Stimulated activated CD4-positive, alpha-beta T cell treated with anti-CD3 and anti-CD28 coated beads, Interleukin-12 subunit alpha, Interleukin-12 subunit beta, amount 100 ng/mL, for 4 hours (primary cell): ENCODE measurements around the gene ABCC2.

Experiments
- DNase-seq: peaks from one replicate; pipeline ENCODE4 v3.0.0-alpha.2; 2020

Gene ABCC2

DNA sequence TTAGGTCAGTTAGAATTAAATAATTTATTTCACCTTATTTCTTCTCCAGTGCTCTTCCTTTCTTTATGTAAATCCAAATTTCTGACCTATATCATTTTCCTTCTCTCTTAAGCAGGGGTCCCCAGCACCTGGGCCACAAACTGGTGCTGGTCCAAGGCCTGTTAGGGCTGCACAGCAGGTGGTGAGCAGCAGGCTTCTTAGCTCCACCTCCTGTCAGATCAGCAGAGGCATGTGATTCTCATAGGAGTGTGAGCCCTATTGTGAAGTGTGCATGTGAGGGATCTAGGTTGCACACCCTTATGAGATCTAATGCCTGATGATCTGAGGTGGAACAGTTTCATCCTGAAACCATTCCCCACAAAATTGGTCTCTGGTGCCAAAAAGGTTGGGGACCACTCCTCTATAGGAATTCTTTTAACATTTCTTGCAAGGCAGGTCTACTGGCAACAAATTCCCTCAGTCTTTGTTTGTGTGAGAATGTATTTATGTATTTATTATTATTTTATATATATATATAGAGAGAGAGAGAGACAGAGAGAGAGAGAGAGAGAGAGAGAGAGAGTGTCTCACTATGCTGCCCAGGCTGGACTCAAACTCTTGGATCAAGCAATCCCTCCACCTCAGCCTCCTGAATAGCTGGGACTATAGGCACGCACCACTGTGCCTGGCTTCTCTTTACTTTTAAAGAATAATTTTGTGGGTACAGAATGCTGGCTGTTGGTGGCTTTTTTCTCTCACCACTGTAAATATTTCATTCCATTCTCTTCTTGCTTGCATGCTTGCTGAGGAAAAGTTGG lies 4.3 kb upstream of the ABCC2 start:
- DNase-seq: no peak

DNA sequence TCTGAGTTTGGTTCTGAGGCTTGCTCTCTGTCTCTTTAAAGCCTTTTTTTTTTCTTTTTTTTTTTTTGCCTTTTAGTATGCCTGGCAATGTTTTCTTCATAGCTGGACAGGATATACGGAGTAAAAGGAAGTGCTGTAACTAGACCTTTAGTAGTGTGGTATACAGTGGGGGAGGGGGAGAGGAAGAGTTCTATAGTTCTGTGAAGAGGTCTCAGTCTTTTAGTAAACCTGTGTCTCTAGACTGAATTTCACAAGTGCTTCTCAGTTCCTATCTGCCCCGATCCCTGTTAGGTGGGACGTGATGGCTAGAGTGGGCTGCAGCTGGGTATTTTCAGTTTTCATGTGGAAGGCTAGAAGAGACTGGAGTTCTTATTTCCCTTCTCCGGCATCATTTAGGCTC lies 3.1 kb upstream of the ABCC2 start:
- no peak for DNase-seq

DNA sequence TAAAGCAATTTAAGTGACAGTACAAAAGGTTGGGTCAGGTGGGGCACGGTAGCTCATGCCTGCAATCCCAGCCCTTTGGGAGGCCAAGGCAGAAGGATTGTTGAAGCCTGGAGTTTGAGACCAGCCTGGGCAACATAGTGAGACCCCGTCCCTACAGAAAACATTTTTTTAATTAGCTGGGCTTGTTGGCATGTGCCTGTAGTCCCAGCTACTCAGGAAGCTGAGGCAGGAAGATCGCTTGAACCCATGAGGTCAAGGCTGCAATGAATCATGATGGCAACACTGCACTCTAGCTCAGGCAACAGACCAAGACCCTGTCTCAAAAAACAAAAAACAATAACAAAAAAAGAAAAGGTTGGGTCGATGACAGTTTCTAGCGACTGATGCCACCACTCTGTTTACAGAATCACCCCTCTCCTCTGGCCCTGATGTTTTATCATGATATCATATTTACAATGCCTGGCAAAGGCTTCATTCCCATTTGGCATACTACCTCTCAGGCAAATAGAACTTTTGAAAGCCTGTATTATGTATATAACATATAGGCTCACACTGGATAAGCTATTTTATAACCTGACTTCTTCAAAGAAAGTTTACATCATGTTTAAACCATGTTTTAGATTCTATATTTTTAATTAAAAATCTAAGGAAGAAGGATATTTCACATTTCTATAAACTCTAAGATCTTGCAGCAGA lies 558 bp upstream of the ABCC2 start:
- DNase-seq: no peak

DNA sequence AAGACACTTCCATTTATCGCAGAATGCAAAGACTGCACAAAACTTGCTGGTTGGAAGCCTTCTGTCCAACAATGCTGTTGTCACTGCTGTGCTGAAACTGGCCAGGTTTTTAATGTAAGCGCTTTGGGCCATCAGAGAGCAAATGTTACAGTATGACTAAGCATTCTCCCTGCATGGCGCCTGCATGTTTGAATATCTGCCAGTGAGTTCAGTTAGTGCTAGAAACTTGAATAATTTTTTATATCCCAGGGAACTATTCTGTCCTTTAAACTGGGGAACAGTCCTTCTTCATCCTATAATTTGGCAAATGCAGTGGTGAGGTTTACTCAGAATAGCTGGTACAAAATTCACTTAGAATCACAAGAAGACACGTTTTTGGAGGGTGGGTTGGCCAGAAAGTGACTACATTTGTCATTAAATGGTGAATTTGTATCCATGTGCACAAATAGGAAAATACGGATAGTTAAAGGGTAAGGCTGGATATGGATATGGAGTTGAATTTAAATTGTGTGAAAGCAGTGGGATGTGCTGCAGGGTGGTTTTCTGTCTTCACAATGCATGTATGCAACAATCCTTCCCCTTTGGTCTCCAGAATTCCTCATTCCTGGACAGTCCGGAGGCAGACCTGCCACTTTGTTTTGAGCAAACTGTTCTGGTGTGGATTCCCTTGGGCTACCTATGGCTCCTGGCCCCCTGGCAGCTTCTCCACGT lies 1.7 kb downstream of the ABCC2 start:
- DNase-seq: no peak

DNA sequence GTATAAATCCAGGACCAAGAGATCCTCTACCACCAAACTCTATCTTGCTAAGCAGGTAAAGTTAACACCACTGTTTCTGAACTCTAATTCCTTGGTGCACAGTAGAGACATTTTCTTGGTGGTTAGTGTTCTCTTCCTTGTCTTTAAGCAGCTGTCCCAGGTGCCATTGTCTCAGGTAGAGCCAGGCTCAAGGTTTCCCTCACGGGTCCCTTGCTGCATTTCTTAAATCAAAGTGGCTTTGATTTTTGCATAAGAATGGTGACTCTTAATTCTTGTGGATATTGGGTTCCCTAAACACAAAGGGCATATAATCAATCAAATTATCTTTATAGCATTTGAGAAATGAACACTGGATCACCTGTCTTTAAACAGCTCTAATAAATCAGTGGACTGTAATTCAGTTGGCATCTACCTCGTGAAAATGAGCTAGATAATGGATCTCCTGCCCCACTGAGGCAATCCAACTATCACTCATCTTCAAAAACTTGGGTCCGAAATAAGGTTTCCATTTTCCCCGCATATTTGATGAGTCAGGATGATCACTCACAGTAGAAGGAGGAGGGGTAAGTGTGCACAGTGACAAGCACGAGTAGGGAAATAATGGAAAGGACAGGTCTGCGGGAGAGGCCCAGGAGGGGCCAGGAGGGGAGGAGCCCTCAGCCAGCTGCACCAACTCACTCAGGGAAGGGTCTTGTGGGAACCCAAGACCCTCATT lies 2.4 kb downstream of the ABCC2 start:
- no peak for DNase-seq

DNA sequence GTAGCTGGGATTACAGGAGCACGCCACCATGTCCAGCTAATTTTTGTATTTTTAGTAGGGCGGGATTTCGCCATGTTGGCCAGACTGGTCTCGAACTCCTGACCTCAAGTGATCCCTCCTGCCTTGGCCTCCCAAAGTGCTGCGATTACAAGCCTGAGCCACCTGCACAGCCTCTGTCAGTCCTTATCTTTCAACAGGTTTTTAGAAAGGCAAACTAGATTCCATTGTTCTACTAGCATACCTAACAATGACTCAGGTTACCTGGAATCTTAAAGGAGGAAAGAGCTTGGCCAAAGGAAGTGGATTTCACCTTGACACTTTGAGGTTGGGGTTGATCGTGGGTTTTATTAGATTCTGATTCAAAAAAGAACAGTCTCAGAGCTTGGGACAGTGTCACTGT lies 3.2 kb downstream of the ABCC2 start:
- DNase-seq: no peak

DNA sequence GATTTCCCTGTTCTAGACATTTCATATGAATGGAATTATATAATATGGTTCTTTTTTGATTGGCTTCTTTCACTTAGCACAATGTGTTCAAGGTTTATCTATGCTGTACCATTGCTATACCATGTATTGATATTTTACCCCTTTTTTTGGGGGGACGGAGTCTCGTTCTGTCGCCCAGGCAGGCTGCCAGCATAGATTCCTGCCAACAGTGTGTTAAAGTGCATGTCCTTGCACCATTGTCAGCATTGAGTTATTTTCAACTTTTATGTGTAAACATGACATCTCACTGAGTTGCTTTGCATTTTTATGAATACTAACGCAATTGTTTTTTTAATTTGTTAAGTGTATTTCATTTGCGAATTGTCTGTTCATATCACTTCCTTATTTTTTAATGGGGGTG lies 4.9 kb downstream of the ABCC2 start:
- no peak for DNase-seq

DNA sequence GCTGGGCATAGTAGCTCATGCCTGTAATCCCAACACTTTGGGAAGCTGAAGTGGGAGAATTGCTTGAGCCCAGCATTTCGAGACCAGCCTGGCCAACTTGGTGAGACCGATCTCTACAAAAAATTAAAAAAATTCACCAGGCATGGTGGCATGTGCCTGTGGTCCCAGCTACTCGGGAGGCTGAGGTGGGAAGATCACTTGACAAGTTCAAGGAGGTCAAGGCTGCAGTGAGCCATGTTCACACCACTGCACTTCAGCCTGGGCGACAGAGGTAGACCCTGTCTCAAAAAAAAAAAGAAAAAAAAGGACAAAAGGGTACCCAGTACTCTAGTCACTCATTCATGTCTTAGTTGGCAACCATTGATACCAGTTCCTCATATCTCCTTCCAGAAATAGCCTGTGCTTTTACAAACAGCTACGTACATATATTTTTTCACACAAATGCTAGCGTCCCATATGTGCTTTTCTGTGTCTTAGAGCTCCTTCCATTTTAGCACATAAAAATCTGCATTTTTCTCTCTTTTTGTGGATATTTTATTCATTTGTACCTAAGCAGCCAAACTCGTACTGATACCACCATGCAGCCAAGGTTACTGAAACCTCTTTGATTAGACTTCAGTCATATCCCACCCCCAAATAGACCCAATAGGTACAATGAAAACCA lies 5.5 kb downstream of the ABCC2 start:
- no peak for DNase-seq

DNA sequence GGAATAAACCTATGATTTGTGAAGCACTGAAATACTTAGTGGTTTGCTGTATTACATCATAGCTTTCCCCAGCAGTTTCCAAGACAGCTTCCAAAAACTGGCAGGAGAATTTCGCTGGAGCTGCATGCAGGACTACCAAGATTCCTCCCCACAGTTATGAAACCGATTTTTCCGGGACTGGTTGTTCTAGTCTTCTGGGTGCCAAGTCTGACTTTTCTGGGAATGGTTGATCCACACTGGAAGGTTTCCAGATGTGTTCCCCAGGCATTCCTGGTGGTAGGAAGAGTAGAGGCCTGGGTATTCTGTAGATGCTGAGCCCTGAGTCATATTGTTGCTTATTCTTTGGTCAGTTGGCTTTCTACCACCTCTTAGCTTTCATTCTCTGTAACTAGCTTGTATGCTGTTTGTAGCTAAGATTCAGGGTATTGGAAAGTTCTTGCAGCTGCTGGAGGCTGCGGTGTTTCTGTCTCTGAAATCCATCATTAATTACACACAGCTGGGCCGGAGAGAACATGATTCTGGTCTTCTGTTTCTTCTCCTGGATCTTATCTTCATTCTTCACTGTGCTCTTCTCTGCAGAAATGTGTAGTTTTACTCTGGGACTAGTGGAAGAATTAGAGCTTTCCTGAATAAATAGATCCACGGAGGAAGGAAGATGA lies 6.3 kb downstream of the ABCC2 start:
- no peak for DNase-seq

DNA sequence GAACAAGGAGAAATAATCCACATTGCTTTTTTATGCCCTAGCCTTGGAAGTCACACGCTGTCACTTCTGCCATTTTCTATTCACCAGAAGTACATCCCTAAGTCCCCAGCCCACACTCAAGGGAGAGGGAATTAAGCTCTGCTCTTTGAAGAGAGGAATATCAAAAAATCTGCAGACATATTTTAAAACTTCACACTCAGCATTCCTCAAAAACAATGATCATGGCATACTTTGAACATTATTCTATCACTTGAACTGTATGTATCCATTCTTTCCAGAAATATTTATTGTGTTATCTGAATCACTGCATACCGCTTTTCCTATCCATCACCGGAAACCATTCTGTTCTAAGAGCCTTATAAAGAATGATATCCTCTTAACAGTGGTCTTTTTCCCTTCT lies 9.4 kb downstream of the ABCC2 start:
- DNase-seq: no peak

DNA sequence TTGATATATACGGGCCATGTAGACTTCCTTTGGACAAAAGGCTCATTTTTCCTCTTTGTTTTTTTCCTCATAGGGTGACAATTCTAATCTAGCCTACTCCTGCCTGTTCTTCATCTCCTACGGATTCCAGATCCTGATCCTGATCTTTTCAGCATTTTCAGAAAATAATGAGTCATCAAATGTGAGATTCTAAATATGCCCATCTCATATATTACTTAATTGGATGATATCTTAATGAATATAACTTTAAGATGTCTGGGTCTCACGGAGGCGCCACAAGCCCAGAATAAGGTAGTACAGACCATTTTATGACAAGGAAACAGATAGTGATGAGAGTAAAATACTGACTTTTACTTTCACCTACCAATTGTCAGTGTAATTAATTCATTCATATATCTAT lies 11.4 kb downstream of the ABCC2 start:
- DNase-seq: no peak

DNA sequence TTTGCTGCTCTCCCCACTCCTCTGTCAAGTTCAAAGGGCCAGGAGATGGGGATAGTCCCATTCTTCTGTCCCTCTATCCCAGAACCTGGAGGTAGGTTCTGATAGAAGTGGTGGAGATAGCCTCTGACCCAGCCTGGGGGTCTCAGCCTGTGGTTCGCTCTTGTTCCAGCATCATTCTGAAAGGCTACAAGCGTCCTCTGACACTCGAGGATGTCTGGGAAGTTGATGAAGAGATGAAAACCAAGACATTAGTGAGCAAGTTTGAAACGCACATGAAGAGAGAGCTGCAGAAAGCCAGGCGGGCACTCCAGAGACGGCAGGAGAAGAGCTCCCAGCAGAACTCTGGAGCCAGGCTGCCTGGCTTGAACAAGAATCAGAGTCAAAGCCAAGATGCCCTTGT lies 14.5 kb downstream of the ABCC2 start:
- no peak for DNase-seq

DNA sequence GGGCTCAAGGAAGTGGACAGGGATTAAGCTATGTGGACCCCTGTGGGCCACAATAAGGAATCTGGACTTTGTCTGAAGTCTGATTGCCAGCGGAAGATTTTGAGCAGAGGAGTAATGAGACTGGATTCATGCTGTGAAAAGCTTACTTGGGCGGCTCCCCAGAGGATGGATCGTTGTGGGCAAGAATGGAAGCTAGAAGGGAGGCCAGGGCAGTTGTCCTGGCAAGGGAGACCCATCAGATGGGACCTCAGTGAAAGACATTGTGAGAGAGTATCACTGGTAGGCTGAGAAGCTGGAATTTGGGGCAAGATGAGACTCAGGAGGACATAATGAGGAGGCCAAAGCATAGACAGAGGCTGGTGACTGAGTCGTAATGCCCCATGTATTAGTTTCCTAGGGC lies 15.6 kb downstream of the ABCC2 start:
- no peak for DNase-seq

DNA sequence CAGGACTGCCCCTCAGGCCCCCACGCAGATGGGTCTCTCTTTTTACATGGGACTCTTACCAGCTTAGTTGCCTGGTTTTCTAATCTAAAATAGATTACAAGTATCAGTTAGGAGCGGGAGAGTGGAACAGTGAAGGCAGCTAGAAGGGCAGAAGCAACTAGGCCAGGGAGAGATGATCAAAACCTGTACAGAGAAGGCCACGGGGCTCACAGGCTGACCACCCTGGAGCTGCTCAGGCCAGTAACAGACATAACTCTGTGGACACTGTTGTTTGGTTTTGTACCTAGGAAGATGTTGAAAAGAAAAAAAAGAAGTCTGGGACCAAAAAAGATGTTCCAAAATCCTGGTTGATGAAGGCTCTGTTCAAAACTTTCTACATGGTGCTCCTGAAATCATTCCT lies 16.5 kb downstream of the ABCC2 start:
- no peak for DNase-seq

DNA sequence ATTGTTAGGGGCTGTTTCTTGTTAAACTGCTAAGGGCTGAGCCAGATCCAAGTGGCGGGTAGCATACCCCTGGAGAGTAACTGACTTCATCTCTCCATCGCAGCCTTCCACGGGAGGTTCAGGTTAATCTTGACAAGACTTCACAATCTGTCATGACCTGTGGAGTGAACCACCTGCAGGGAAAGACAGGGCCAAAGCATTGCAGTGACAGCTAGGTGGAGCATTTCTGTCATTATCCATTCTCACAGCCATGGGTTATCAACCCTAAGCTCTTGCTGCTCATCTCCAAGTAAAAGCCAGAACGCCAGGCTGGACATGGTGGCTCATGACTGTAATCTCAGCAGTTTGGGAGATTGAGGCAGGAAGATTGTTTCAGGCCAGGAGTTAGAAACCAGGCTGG lies 17.2 kb downstream of the ABCC2 start:
- no peak for DNase-seq

DNA sequence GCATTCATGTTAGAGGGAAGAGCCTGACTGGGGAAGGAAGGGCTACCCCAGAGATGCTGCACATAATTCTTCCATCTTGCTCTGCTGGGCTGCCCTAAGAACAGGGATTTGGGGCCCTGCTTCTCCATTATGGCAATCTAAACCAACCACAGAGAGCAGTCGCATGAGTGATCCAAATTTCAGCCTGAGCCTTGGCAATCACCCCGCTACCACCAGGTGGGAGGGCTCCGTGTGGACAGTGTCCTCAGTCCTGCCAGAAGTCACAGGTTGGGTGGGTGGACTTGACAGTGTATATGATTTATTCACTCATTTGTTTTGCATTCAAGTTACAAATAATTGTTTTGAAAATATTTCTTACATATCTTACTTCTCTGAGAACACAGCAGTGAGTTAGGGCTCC lies 22.0 kb downstream of the ABCC2 start:
- DNase-seq: no peak

DNA sequence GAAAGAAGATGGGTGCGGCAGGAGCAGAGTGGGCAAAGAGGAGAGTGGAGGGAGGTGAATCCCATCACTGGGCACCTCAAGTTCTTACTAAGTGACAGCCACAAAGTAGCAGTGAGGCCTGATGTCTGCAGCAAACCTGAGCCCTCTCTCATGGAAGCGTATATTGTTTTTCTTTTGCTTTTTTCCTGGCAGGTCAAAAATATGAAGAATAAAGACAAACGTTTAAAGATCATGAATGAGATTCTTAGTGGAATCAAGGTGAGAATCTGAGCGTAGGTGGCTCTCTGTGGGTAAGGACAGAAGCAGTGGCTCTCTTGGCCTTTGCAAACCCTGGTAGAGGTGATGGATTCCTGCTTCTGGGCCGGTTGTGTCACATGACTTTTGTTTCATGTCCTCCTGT lies 22.8 kb downstream of the ABCC2 start:
- no peak for DNase-seq

DNA sequence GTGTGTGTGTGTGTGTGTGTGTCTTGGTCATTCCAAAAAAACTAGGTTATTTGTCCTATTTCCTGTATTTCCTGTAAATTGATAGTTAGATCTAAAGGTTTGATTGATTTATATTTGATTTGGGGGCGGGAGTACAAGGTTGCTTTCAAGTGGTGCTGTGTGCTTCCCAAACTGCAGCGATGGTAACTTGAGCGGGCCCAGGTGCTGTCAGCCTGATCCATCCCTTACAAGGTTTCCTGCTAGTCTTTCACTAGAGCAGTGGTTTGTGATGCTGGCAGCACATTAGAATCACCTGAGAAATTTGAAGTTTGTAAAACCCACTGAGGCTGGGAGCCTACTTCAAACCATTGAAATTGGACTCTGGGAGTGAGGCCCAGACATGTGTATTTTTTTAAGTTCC lies 23.7 kb downstream of the ABCC2 start:
- DNase-seq: no peak

DNA sequence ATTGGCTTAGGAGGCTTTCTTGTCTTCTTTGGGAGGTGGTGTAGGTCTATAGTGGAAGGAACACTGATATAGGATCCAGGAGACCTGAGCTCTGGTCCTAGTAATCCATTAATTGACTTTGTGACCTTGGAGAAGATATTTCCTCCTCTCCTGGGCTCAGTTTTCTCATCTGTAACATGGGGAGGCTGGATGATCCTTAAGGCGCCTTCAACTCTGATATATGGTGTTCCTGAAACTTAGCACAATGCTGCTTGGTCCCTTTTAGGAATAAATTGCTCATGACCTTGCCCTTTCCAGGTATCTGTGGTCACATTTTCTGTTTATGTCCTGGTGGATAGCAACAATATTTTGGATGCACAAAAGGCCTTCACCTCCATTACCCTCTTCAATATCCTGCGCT lies 25.3 kb downstream of the ABCC2 start:
- no peak for DNase-seq

DNA sequence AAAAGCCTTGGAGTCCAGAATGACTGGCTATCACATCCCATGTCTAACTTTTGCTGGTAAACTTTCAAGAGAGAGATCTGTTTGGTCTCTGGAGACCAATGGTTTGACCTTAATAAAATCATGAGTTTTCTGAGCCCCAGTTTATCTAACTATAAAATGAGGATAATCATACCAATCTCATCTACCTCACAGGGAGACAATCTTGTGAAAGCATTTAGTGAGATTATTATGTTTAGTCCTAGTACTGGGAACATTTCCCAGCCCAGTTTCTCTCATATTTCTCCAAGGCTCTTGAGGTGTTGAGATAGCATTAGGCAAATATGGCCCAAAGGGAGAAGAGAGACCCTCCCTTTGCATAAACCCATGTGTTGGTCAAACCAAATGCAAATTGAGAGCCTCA lies 25.8 kb downstream of the ABCC2 start:
- no peak for DNase-seq

DNA sequence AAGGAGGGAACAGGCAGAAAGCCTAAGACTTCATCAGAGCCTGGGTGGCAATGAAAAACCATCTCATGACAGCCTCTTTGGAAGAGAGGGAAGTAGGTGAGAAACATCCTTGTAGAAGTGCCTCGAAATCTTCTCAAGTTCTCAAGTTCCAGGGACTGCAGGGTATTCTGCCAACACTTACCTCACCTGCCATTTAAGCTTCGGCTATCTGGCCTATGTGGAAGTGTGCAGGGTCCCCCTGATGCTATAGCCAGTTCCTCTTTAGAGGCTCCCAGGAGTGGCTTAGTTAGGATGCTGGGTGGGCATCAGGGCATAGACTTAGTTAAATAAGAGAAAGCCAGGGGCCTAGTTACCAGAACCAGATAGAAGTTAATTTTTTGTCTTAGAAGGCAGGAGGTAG lies 27.0 kb downstream of the ABCC2 start:
- no peak for DNase-seq

DNA sequence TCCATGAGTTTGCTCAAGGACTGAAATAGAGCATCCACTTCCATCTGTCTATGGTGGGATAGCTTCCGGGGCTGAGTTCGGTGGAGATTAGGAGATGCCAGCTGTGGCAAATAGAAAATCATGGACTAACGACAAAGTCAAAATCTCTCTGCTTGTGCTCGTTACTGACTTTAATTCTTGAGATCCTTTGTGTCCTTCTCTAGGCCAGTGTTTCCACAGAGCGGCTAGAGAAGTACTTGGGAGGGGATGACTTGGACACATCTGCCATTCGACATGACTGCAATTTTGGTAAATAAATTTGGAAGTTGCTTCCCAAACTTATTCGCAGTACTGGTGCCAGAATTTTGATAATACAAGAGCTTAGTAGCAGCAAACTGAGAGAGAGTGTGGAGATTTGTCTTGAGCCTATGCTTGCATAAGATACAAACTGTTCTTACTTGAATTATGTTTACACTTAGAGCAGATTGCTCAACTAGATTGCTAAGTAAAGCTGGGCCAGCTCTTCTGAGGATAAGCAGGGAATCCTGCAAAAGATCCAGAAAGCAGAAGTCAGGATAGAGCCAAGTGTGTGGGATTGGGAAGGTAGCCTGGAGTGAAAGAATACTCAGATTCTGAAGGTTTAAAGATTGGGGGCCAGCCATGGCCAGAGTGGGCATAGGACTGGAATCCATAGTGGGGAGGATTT lies 27.6 kb downstream of the ABCC2 start:
- DNase-seq: no peak
